Upper lobe of left lung (tissue), 6 donors: Measurements from ENCODE around the gene CDCA5. TPM values are rescaled to one million over a fixed set of nuclear protein-coding genes. Genes with fewer than 3 reads are reported as not detected.

ENCODE experiments used
- ATAC-seq, 2 donors: fragments of 200-7000 bp; cut with Tn5 transposase; one replicate each; pipeline ENCODE4 v1.9.1; 2022; ENCODE audit warnings: mild to moderate bottlenecking in 2 of 2, moderate library complexity in 2 of 2; ENCODE audit not compliant: low FRiP score in 2 of 2
- DNase-seq, 2 donors: peaks; one replicate each; pipeline ENCODE4 v3.0.0-alpha.2; 2019 to 2020
- H3K27ac ChIP-seq, 4 donors: fragments of 200-600 bp; sonication (generic); one replicate each; pipeline ENCODE4 v1.5.1; 2016 to 2019
- H3K27me3 ChIP-seq, 4 donors: fragments of 200-600 bp; sonication (generic); one replicate each; pipeline ENCODE4 v1.5.1; 2017 to 2019
- H3K36me3 ChIP-seq, 4 donors: fragments of 200-600 bp; sonication (generic); one replicate each; pipeline ENCODE4 v1.5.1; 2016 to 2019
- H3K4me1 ChIP-seq, 4 donors: fragments of 200-600 bp; sonication (generic); one replicate each; pipeline ENCODE4 v1.5.1; 2018 to 2019
- H3K4me3 ChIP-seq, 4 donors: fragments of 200-600 bp; sonication (generic); one replicate each; pipeline ENCODE4 v1.5.1; 2017 to 2019; ENCODE audit warnings: mild to moderate bottlenecking in 2 of 4, moderate library complexity in 1 of 4
- H3K9me3 ChIP-seq, 4 donors: fragments of 200-600 bp; sonication (generic); one replicate each; pipeline ENCODE4 v1.5.1; 2018 to 2019
- EP300 ChIP-seq, 4 donors: sonication (generic); formaldehyde crosslinking; IDR thresholded peaks; one replicate each; pipeline ENCODE4 v1.5.1; 2017; ENCODE audit warnings: antibody characterized with exemption in 4 of 4, control low read depth in 2 of 4
- POLR2A ChIP-seq, 4 donors: fragments of 450-650 bp; IDR thresholded peaks; one replicate each; pipeline ENCODE4 v1.5.1; 2016 to 2017; ENCODE audit warnings: antibody characterized with exemption in 4 of 4, mild to moderate bottlenecking in 2 of 4
- POLR2AphosphoS5 ChIP-seq, 2 donors: sonication (generic); formaldehyde crosslinking; IDR thresholded peaks; one replicate each; pipeline ENCODE4 v1.5.1; 2017; ENCODE audit warnings: antibody characterized with exemption in 2 of 2
- WGBS, 2 donors: methylation state at CpG; one replicate each; pipeline ENCODE4 v1.1.5; 2017 to 2018; 5-methylcytosine and 5-hydroxymethylcytosine counted together
- total RNA-seq, 6 donors: library from RNA; depleted of rRNA in 4 of 6; stranded (reverse); fragments of >200 nt in 4 of 6; gene quantifications; one replicate each; pipeline versions ENCODE4 v1.1.0 to v1.2.1, GENCODE V29; 2016 to 2021
- TF ChIP-seq, protein P1 (sequence below), 6 experiments: fragments of 450-650 bp in 4 of 6; fragments of 200-600 bp in 2 of 6; sonication (generic) in 2 of 6; IDR thresholded peaks; one replicate each; pipeline ENCODE4 v1.5.1; 2016 to 2019; ENCODE audit warnings: antibody characterized with exemption in 6 of 6
- donor health status: DM: no; HTN: no; CAD: no; lungs with moderate emphysema.
- donor health status: DM: no; HTN: yes; CAD: no; lungs with severe emphysema.

The CDCA5 gene
- total RNA-seq, 6 donors from 2014 or later: 1.0 to 4.4 (median 1.8) TPM

DNA sequence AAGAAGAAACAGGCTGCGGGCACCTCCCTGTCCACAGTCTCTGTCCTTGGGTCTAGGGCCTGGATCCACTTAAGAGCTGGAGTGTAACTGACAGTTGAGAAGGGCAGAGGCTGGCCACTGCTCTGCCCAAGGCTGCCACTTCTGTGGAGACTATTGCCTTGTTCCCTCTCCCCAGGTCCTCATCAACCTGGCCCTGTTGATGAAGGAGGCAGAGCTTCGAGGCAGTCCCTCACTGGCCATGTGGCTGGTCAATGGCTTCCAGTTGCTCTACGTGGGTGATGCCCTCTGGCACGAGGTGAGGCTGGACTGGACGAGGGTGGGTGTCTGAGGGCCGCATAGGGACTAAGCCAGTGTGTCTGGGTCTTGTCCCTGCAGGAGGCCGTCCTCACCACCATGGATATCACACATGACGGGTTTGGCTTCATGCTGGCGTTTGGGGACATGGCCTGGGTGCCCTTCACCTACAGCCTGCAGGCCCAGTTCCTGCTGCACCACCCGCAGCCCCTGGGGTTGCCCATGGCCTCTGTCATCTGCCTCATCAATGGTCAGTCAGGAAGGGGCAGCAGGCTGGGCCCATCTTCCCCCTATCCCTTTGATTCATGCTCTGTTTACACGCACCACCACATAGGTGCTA, 30.8 kb upstream of the CDCA5 start:
- H3K4me1 ChIP-seq: peaks cover 44 to 79% (median 54%) of the 10 kb centered on the region in 4 donors
- H3K36me3 ChIP-seq: peaks cover 0 to 28% (median 15%) of the 10 kb centered on the region in 4 donors
- no peak overlapping the region for H3K4me3 ChIP-seq
- DNase-seq (no peak), ATAC-seq (no peak)
- TF ChIP-seq, protein P1, sequence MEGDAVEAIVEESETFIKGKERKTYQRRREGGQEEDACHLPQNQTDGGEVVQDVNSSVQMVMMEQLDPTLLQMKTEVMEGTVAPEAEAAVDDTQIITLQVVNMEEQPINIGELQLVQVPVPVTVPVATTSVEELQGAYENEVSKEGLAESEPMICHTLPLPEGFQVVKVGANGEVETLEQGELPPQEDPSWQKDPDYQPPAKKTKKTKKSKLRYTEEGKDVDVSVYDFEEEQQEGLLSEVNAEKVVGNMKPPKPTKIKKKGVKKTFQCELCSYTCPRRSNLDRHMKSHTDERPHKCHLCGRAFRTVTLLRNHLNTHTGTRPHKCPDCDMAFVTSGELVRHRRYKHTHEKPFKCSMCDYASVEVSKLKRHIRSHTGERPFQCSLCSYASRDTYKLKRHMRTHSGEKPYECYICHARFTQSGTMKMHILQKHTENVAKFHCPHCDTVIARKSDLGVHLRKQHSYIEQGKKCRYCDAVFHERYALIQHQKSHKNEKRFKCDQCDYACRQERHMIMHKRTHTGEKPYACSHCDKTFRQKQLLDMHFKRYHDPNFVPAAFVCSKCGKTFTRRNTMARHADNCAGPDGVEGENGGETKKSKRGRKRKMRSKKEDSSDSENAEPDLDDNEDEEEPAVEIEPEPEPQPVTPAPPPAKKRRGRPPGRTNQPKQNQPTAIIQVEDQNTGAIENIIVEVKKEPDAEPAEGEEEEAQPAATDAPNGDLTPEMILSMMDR (IDR thresholded peaks at IDR 0.05): no peak
- no peak for TF ChIP-seq EP300 (IDR thresholded peaks at IDR 0.05)
- TF ChIP-seq POLR2A (IDR thresholded peaks at IDR 0.05): no peak
- no peak for TF ChIP-seq POLR2AphosphoS5 (IDR thresholded peaks at IDR 0.05)
- no peaks in the 10 kb centered on the region for H3K27me3 ChIP-seq
- H3K9me3 ChIP-seq: no peaks in the 10 kb centered on the region
- H3K27ac ChIP-seq: no peak overlapping the region
- WGBS, 2 donors: 83 to 91% methylated on average over 5 to 11 of the region's 11 CpGs

DNA sequence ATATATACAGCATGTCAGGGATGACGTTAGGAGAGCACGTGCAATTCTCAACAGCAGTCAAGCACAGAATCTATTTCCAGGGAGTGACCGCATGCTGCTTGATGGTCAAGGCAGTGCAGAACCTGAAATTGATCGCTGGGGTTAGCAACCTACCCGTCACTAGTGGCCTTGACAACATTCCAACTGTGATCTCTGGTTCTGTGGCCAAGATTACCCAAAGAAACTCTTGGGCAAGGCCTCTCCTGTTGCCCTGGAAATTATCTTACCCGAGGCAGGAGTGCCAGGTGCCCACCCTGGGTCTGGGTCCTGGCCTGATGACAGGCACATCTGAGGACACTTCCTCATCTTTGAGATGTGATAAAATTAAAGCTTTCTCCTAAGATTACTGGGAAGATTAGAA, 30.0 kb upstream of the CDCA5 start:
- Histone ChIP-seq H3K4me3 (no peak overlapping the region), H3K27ac (no peak overlapping the region), H3K27me3 (no peaks in the 10 kb centered on the region), H3K4me1 (peaks cover 44 to 76% (median 61%) of the 10 kb centered on the region in 4 donors), H3K9me3 (no peaks in the 10 kb centered on the region), H3K36me3 (peaks cover 0 to 28% (median 14%) of the 10 kb centered on the region in 4 donors)
- WGBS, 2 donors: 76 to 77% methylated on average over 6 of the region's 6 CpGs
- ATAC-seq (no peak), DNase-seq (no peak)
- TF ChIP-seq EP300 (IDR thresholded peaks at IDR 0.05): no peak

DNA sequence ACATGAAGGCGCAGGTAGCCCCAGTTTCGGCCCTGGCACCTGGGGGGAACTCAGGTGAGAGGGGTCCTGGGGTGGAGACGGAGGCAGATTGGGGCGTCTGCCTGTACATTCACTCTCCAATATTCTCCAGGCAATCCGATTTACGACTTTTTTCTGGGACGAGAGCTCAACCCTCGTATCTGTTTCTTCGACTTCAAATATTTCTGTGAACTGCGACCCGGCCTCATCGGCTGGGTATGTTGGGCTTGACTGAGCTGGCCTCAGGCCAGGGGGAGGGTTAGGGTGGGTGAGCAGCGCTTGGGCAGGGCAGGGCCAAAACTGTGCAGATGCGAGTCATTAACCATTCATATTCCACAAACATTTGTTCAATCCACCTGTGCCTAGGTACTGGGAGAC, 29.5 kb upstream of the CDCA5 start:
- 21 to 32% methylated on average over 13 to 14 of the region's 14 CpGs for WGBS, 2 donors
- DNase-seq: no peak
- peaks cover under 1 to 28% (median 16%) of the 10 kb centered on the region in 4 donors for H3K36me3 ChIP-seq
- H3K4me1 ChIP-seq: peaks cover 44 to 75% (median 62%) of the 10 kb centered on the region in 4 donors
- no peak for TF ChIP-seq POLR2A (IDR thresholded peaks at IDR 0.05)
- TF ChIP-seq POLR2AphosphoS5 (IDR thresholded peaks at IDR 0.05): no peak
- no peak for TF ChIP-seq EP300 (IDR thresholded peaks at IDR 0.05)
- TF ChIP-seq, protein P1 (IDR thresholded peaks at IDR 0.05): no peak
- H3K4me3 ChIP-seq: peak overlapping the region in 3 of 4 donors; percentile 55 to 73 (median 68)
- ATAC-seq: no peak
- H3K27me3 ChIP-seq: no peaks in the 10 kb centered on the region
- no peaks in the 10 kb centered on the region for H3K9me3 ChIP-seq
- peak overlapping the region in 2 of 4 donors; percentile 77 to 82 for H3K27ac ChIP-seq

DNA sequence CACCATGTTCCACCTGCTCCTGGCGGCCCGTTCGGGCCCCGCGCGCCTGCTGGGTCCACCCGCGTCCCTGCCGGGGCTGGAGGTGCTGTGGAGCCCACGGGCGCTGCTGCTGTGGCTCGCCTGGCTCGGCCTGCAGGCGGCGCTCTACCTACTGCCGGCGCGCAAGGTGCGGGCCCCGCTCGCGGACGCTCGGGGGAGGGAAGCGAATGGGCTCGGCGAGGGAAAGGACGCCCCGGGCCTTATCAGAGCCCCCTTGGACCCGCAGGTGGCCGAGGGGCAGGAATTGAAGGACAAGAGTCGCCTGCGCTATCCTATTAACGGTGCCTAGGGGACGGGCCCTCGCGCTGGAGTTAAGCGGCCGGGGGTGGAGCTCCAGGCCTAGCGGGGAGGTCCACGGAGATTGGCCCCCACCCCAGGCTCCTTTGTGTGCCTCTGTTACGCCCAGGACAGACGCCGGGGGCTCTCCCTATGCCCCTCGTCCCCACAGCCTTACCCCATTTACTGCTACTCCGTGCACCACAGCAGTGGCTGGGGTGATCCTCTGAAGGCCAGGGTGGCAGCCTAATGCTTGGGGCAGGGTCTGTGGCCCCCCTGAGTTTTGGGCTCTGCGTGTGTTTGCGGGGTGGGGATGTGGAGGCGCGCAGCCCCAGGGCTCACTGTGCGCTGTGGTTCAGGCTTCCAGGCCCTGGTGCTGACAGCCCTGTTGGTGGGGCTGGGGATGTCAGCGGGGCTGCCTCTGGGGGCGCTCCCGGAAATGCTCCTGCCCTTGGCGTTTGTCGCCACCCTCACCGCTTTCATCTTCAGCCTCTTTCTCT, 28.9 kb upstream of the CDCA5 start:
- DNase-seq (peak; percentile 74 to 95), ATAC-seq (peak; percentile 56 to 74)
- WGBS, 2 donors: 2 to 7% methylated on average over 3 to 33 of the region's 57 CpGs
- peaks cover 6 to 29% (median 19%) of the 10 kb centered on the region in 4 donors for H3K36me3 ChIP-seq
- peak overlapping the region; percentile 36 to 73 (median 62) for H3K4me3 ChIP-seq
- H3K9me3 ChIP-seq: no peaks in the 10 kb centered on the region
- H3K4me1 ChIP-seq: peaks cover 41 to 71% (median 61%) of the 10 kb centered on the region in 4 donors
- TF ChIP-seq, protein P1 (IDR thresholded peaks at IDR 0.05): peak; percentile 85 to 96 (median 94)
- TF ChIP-seq POLR2AphosphoS5 (IDR thresholded peaks at IDR 0.05): peak; percentile 18 to 22
- TF ChIP-seq EP300 (IDR thresholded peaks at IDR 0.05): no peak
- TF ChIP-seq POLR2A (IDR thresholded peaks at IDR 0.05): peak in 1 of 4 donors; percentile 38
- H3K27me3 ChIP-seq: no peaks in the 10 kb centered on the region
- H3K27ac ChIP-seq: peak overlapping the region; percentile 16 to 82 (median 65)
